ENCODE data around the gene KCTD3.
A peak's percentile ranks its signal among the peaks of the same experiment; 100 is the strongest.

DNA sequence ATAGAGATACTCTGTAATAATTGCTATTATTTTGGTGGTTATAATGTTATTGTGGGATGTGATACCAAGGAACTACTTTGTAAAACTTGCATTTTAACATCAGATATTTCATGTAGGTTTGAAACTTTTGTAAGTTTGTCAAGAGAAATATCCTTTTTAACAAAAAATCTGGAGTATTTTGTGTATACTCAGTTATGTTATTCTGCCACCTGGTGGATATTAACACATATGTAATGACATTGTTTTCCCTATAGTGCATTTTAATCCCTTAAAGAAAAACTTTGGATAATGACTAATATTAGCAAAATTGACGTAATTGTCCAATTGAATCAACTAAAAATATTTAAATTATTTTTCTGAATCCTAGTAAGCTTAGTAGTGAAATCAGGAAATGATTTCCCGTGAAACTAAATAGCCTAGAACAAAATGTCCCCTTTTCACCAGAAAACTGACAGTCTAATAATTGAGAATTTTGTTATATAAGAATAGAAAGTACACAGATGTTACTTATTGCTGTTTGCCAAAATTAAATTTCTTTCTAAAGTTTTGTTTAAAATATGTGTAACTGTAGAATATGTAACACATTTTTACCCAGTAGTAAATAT is 39.6 kb downstream of the KCTD3 start:
- TF ChIP-seq, protein P1, sequence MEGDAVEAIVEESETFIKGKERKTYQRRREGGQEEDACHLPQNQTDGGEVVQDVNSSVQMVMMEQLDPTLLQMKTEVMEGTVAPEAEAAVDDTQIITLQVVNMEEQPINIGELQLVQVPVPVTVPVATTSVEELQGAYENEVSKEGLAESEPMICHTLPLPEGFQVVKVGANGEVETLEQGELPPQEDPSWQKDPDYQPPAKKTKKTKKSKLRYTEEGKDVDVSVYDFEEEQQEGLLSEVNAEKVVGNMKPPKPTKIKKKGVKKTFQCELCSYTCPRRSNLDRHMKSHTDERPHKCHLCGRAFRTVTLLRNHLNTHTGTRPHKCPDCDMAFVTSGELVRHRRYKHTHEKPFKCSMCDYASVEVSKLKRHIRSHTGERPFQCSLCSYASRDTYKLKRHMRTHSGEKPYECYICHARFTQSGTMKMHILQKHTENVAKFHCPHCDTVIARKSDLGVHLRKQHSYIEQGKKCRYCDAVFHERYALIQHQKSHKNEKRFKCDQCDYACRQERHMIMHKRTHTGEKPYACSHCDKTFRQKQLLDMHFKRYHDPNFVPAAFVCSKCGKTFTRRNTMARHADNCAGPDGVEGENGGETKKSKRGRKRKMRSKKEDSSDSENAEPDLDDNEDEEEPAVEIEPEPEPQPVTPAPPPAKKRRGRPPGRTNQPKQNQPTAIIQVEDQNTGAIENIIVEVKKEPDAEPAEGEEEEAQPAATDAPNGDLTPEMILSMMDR (IDR thresholded peaks at IDR 0.05) = peak; percentile 32 to 47 (median 33)
- TF ChIP-seq POLR2A (IDR thresholded peaks at IDR 0.05) = no peak
